IPS-20b (cell line): Measurements from ENCODE around the gene TBC1D3B.

Experiments used
- H3K27ac ChIP-seq: one replicate; pipeline ENCODE4 v1.5.1; 2013; ENCODE audit warnings: low read length
- H3K27me3 ChIP-seq: 2 replicates; pipeline ENCODE4 v1.6.1; 2013; ENCODE audit warnings: mild to moderate bottlenecking, low read length, inconsistent platforms; ENCODE audit not compliant: insufficient read depth
- H3K36me3 ChIP-seq: 2 replicates; pipeline ENCODE4 v1.6.1; 2013; ENCODE audit warnings: low read depth, mild to moderate bottlenecking, inconsistent platforms, low read length, moderate library complexity; ENCODE audit not compliant: insufficient read depth
- H3K4me1 ChIP-seq: 2 replicates; pipeline ENCODE4 v1.6.1; 2013; ENCODE audit warnings: mild to moderate bottlenecking, control low read depth, inconsistent platforms, low read length, moderate library complexity; ENCODE audit not compliant: insufficient read depth
- H3K4me3 ChIP-seq: 2 replicates; pipeline ENCODE4 v1.5.1; 2013; ENCODE audit warnings: mild to moderate bottlenecking, low read length, inconsistent platforms
- H3K9ac ChIP-seq: 2 replicates; pipeline ENCODE4 v1.6.1; 2013; ENCODE audit warnings: low read depth, mild to moderate bottlenecking, inconsistent platforms, low read length, moderate library complexity
- H3K9me3 ChIP-seq: 2 replicates; pipeline ENCODE4 v1.6.1; 2013; ENCODE audit warnings: mild to moderate bottlenecking, low read depth, low read length, inconsistent platforms; ENCODE audit not compliant: insufficient read depth

TBC1D3B gene

DNA sequence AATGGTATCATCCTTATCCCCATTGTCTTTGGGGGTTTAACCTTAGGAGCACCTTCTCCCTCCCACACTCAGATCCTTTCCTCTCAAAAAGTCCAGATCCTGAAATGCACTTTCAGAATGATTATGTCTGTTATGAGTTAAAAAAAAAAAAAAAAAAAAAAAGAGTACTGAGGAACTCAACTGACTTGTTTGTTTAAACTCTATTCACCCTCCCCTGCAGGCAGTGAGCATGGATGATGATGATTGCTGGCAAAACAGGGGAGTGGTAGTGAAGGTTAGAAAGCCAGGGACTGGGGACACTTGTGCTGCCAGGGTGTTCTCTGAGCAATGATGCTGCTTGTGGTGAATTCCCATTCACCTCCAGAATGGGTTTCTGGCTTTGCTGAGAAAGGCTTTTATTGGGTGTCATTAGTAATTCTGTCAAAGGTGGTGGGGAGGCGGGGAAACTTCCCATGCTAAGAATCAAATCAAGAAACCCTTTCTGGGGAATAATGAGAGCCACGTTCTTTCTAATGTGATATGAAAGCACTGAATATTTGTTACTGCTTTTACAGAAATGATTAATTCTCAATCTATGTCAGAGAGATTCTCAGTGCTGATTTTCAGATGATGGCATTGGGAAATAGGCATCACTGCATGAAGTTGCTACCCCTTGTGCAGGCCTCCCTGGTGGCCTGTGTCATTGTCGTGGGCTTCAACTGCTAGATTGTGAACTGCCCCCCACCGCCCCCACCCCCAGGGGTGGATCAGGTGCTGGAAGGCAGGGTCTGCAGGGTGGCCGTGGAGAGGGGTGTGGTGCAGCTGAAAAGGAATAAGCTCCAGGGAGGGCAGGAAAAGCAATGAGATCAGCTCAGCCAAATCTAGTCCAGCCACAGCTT lies 58.7 kb downstream of the TBC1D3B start:
- peaks cover under 1% of the 10 kb centered on the region; the same call in 1 of the 2 replicates for H3K4me1 ChIP-seq
- no peaks in the 10 kb centered on the region for H3K27me3 ChIP-seq
- H3K36me3 ChIP-seq = no peaks in the 10 kb centered on the region
- H3K9me3 ChIP-seq = peaks cover 4% of the 10 kb centered on the region
- no peak overlapping the region for H3K27ac ChIP-seq
- H3K9ac ChIP-seq = no peak overlapping the region
- H3K4me3 ChIP-seq = no peak overlapping the region
